HCT116 (cell line): ENCODE results near the gene OR2AJ1. TPM values are rescaled to one million over a fixed set of nuclear protein-coding genes. Genes with fewer than 3 reads are reported as not detected.

Source experiments
- ATAC-seq: fragments of 200-7000 bp; cut with Tn5 transposase; 2 replicates; pipeline ENCODE4 v1.9.1; 2020; ENCODE audit warnings: mild to moderate bottlenecking, moderate library complexity
- BruUV-seq: library from RNA; stranded (reverse); fragments of 400-500 nt; replicated peaks from 2 replicates; lab custom pipeline; 2021; lab: Mats Ljungman, UMichigan
- CTCF ChIA-PET: fragments of 300-600 bp; sonication (Branson Sonifier 250); formaldehyde crosslinking; loops from one replicate; lab custom pipeline; 2021; ENCODE audit warnings: antibody characterized with exemption; lab: Charles Lee
- POLR2A ChIA-PET: fragments of 300-600, 350-600 bp; sonication (Branson Sonifier 250); formaldehyde crosslinking; loops from one replicate; lab custom pipeline; 2021; ENCODE audit warnings: antibody characterized with exemption; lab: Charles Lee
- RAD21 ChIA-PET, 2 experiments: fragments of 300-600 bp; sonication (Branson Sonifier 250); formaldehyde crosslinking; loops; one replicate each; lab custom pipeline; 2023; ENCODE audit warnings: low total read pairs in 2 of 2; ENCODE audit not compliant: uncharacterized antibody in 2 of 2, unreplicated experiment in 2 of 2, low non-redundant PET in 1 of 2; lab: Charles Lee
- DNase-seq: peaks from one replicate; pipeline ENCODE4 v3.0.0-alpha.2; 2010; ENCODE audit warnings: low read depth, low spot score
- H2AFZ ChIP-seq: fragments of 200-600 bp; shearing (Covaris generic), sonication (generic); 2 replicates; pipeline ENCODE4 v1.6.1; 2017; ENCODE audit warnings: low read depth, mixed run types, mixed read lengths, antibody characterized with exemption, low read length; ENCODE audit not compliant: poor library complexity, severe bottlenecking
- H3K27ac ChIP-seq: 2 replicates; pipeline ENCODE4 v1.5.1; 2012; ENCODE audit warnings: low read depth, low read length
- H3K27me3 ChIP-seq: fragments of 200-600 bp; sonication (generic); 2 replicates; pipeline ENCODE4 v1.6.1; 2016; ENCODE audit warnings: mixed run types, low read length, mixed read lengths; ENCODE audit not compliant: insufficient read depth
- H3K36me3 ChIP-seq, 2 experiments: fragments of 200-500 bp in 1 of 2; fragments of 200-600 bp in 1 of 2; sonication (Bioruptor generic) in 1 of 2; sonication (generic) in 1 of 2; 2 replicates each; pipeline versions ENCODE4 v1.5.1 to v1.6.1; 2014 to 2016; ENCODE audit warnings: low read length in 2 of 2, inconsistent platforms in 1 of 2, mixed read lengths in 1 of 2, mixed run types in 1 of 2; ENCODE audit not compliant: insufficient read depth in 2 of 2, control insufficient read depth in 1 of 2
- H3K4me1 ChIP-seq, 2 experiments: fragments of 200-600 bp in 1 of 2; sonication (generic) in 1 of 2; 2 replicates each; pipeline versions ENCODE4 v1.5.1 to v1.6.1; 2012 to 2017; ENCODE audit warnings: low read length in 2 of 2, inconsistent platforms in 1 of 2, mild to moderate bottlenecking in 1 of 2, mixed read lengths in 1 of 2, mixed run types in 1 of 2, moderate library complexity in 1 of 2; ENCODE audit not compliant: insufficient read depth in 2 of 2, control insufficient read depth in 1 of 2
- H3K4me2 ChIP-seq: fragments of 200-600 bp; sonication (generic); 2 replicates; pipeline ENCODE4 v1.6.1; 2017; ENCODE audit warnings: mixed run types, low read length, mixed read lengths
- H3K4me3 ChIP-seq, 2 experiments: fragments of 200-600 bp in 1 of 2; sonication (generic) in 1 of 2; replicated peaks in 1 of 2; 2 replicates each; pipeline ENCODE4 v1.5.1; 2011 to 2016; ENCODE audit warnings: low read length in 2 of 2, control low read depth in 1 of 2, low read depth in 1 of 2, mild to moderate bottlenecking in 1 of 2, mixed read lengths in 1 of 2, mixed run types in 1 of 2
- H3K79me2 ChIP-seq: fragments of 200-600 bp; sonication (generic); 2 replicates; pipeline ENCODE4 v1.6.1; 2017; ENCODE audit warnings: mild to moderate bottlenecking, mixed run types, low read length, moderate library complexity, mixed read lengths; ENCODE audit not compliant: insufficient read depth
- H3K9ac ChIP-seq: fragments of 200-600 bp; sonication (generic); 2 replicates; pipeline ENCODE4 v1.6.1; 2016; ENCODE audit warnings: low read length, mixed read lengths
- H3K9me2 ChIP-seq: fragments of 200-600 bp; sonication (generic), shearing (Covaris generic); 2 replicates; pipeline ENCODE4 v1.6.1; 2017; ENCODE audit warnings: mixed run types, mild to moderate bottlenecking, moderate library complexity; ENCODE audit not compliant: insufficient read depth
- H3K9me3 ChIP-seq, 2 experiments: fragments of 200-500 bp in 1 of 2; fragments of 200-600 bp in 1 of 2; sonication (Bioruptor generic) in 1 of 2; sonication (generic) in 1 of 2; 2 replicates each; pipeline ENCODE4 v1.6.1; 2014 to 2017; ENCODE audit warnings: low read length in 2 of 2, mixed read lengths in 2 of 2, inconsistent platforms in 1 of 2, low read depth in 1 of 2, mild to moderate bottlenecking in 1 of 2, mixed run types in 1 of 2, moderate library complexity in 1 of 2; ENCODE audit not compliant: control insufficient read depth in 1 of 2, insufficient read depth in 1 of 2
- H4K20me1 ChIP-seq: fragments of 200-600 bp; sonication (generic), shearing (Covaris generic); 2 replicates; pipeline ENCODE4 v1.6.1; 2017; ENCODE audit warnings: mixed run types, mild to moderate bottlenecking, moderate library complexity; ENCODE audit not compliant: insufficient read depth
- ELF1 ChIP-seq: IDR thresholded peaks from 2 replicates; pipeline ENCODE4 v1.6.1; 2012; ENCODE audit warnings: low read depth, borderline replicate concordance
- EZH2phosphoT487 ChIP-seq: fragments of 200-600 bp; IDR thresholded peaks from 2 replicates; pipeline ENCODE4 v1.6.1; 2018; ENCODE audit warnings: antibody characterized with exemption, borderline replicate concordance
- FOSL1 ChIP-seq: IDR thresholded peaks from 2 replicates; pipeline ENCODE4 v1.6.1; 2012; ENCODE audit warnings: low read depth
- SRF ChIP-seq: IDR thresholded peaks from 2 replicates; pipeline ENCODE4 v1.6.1; 2012; ENCODE audit warnings: low read depth
- TCF7L2 ChIP-seq: IDR thresholded peaks from 2 replicates; pipeline ENCODE4 v1.7.0; 2011; ENCODE audit warnings: borderline replicate concordance, inconsistent platforms; ENCODE audit not compliant: insufficient read depth, insufficient read length; ENCODE audit errors: extremely low read depth
- ZFX ChIP-seq: fragments of 450-650 bp; IDR thresholded peaks from 2 replicates; pipeline ENCODE4 v1.6.1; 2017
- intact Hi-C: fragments of 100-400 bp; cut with micrococcal nuclease; formaldehyde crosslinking; loops from 2 replicates; pipeline ENCODE4 v1.10.0; 2022
- total RNA-seq: library from RNA; stranded (reverse); gene quantifications from one replicate; pipeline ENCODE4 v1.2.1, GENCODE V29; 2021; ENCODE audit not compliant: unreplicated experiment
- TF ChIP-seq, protein P1 (sequence below), 3 experiments: fragments of 200-600 bp in 1 of 3; sonication (generic) in 1 of 3; IDR thresholded peaks in 2 of 3; conservative IDR thresholded peaks in 1 of 3; 2 replicates each; pipeline ENCODE4 v1.5.1; 2012 to 2017; ENCODE audit warnings: low read depth in 2 of 3, low read length in 2 of 3, antibody characterized with exemption in 1 of 3, borderline replicate concordance in 1 of 3, control low read depth in 1 of 3, mild to moderate bottlenecking in 1 of 3, mixed read lengths in 1 of 3, mixed run types in 1 of 3, moderate library complexity in 1 of 3; ENCODE audit not compliant: insufficient read depth in 1 of 3
- TF ChIP-seq, protein P2 (sequence below): IDR thresholded peaks from 2 replicates; pipeline ENCODE4 v1.6.1; 2011; ENCODE audit warnings: mild to moderate bottlenecking, low read length, moderate library complexity; ENCODE audit not compliant: insufficient replicate concordance; ENCODE audit errors: extremely low read depth

OR2AJ1 gene
- total RNA-seq, 1 experiment from 2014 or later, result not detected

- Histone ChIP-seq H3K36me3 (no peaks in the 10 kb centered on the region), H2AFZ (no peak within 1 kb of the TSS), H3K4me2 (no peak within 1 kb of the TSS), H3K4me1 (no peaks in the 10 kb centered on the region), H3K9ac (no peak within 1 kb of the TSS), H3K27ac (no peak within 1 kb of the TSS), H3K9me2 (no peaks in the 10 kb centered on the region), H3K4me3 (no peak within 1 kb of the TSS), H3K9me3 (peaks cover 3 to 20% of the 10 kb centered on the region in 2 experiments; a peak in 2 of 4 replicates), H4K20me1 (no peaks in the 10 kb centered on the region), H3K79me2 (no peaks in the 10 kb centered on the region), H3K27me3 (no peaks in the 10 kb centered on the region)
- DNase-seq (no peak), ATAC-seq (no peak)
- ChIA-PET CTCF (no interaction called here), POLR2A (no interaction called here), RAD21 (no interaction called here)
- TF ChIP-seq ZFX, result no peak
- no peak for TF ChIP-seq SRF
- intact Hi-C loops, result no loop called here
- BruUV-seq, result no TSS peak
Observed at GRCh38 chr1:247964933-247965332, 40.2 kb downstream of the OR2AJ1 start, which contains the start of gene OR2AK2. TSS of gene OR2AK2 (plus strand) at chr1:247965233. CDS start at chr1:247965377, 144 bp downstream.

- no peaks in the 10 kb centered on the region for H4K20me1 ChIP-seq
- ChIA-PET RAD21 (no interaction called here), CTCF (no interaction called here), POLR2A (no interaction called here)
- intact Hi-C loops, result no loop called here
- H2AFZ ChIP-seq, result no peak overlapping the region
- H3K4me2 ChIP-seq, result no peak overlapping the region
- BruUV-seq, result no TSS peak
- no peaks in the 10 kb centered on the region for H3K27me3 ChIP-seq
- H3K9ac ChIP-seq, result no peak overlapping the region
- H3K4me1 ChIP-seq, result no peaks in the 10 kb centered on the region
- DNase-seq (no peak), ATAC-seq (no peak)
- no peaks in the 10 kb centered on the region for H3K9me2 ChIP-seq
- no peaks in the 10 kb centered on the region for H3K36me3 ChIP-seq
- peaks cover 3 to 16% of the 10 kb centered on the region in 2 experiments; a peak in 2 of 4 replicates for H3K9me3 ChIP-seq
- H3K4me3 ChIP-seq, result no peak overlapping the region
- no peak overlapping the region for H3K27ac ChIP-seq
- H3K79me2 ChIP-seq, result no peaks in the 10 kb centered on the region
- TF ChIP-seq EZH2phosphoT487, result no peak
- TF ChIP-seq TCF7L2, result no peak
- TF ChIP-seq, protein P1, sequence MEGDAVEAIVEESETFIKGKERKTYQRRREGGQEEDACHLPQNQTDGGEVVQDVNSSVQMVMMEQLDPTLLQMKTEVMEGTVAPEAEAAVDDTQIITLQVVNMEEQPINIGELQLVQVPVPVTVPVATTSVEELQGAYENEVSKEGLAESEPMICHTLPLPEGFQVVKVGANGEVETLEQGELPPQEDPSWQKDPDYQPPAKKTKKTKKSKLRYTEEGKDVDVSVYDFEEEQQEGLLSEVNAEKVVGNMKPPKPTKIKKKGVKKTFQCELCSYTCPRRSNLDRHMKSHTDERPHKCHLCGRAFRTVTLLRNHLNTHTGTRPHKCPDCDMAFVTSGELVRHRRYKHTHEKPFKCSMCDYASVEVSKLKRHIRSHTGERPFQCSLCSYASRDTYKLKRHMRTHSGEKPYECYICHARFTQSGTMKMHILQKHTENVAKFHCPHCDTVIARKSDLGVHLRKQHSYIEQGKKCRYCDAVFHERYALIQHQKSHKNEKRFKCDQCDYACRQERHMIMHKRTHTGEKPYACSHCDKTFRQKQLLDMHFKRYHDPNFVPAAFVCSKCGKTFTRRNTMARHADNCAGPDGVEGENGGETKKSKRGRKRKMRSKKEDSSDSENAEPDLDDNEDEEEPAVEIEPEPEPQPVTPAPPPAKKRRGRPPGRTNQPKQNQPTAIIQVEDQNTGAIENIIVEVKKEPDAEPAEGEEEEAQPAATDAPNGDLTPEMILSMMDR (IDR thresholded peaks at IDR 0.05 in 2 of 3, conservative IDR thresholded peaks at IDR 0.05 in 1 of 3; ENCODE audit: borderline replicate concordance in 1 of 3, insufficient read depth in 1 of 3, low read depth in 2 of 3, low read length in 2 of 3), result no peak
- no peak for TF ChIP-seq ELF1
- TF ChIP-seq, protein P2, sequence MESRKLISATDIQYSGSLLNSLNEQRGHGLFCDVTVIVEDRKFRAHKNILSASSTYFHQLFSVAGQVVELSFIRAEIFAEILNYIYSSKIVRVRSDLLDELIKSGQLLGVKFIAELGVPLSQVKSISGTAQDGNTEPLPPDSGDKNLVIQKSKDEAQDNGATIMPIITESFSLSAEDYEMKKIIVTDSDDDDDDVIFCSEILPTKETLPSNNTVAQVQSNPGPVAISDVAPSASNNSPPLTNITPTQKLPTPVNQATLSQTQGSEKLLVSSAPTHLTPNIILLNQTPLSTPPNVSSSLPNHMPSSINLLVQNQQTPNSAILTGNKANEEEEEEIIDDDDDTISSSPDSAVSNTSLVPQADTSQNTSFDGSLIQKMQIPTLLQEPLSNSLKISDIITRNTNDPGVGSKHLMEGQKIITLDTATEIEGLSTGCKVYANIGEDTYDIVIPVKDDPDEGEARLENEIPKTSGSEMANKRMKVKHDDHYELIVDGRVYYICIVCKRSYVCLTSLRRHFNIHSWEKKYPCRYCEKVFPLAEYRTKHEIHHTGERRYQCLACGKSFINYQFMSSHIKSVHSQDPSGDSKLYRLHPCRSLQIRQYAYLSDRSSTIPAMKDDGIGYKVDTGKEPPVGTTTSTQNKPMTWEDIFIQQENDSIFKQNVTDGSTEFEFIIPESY, result no peak
- no peak for TF ChIP-seq FOSL1
Observed at GRCh38 chr1:247966532-247967204, 42.0 kb downstream of the OR2AJ1 start.
